GM19099 (cell line): ENCODE measurements around the gene ADD3.

Source experiments
- POLR2A ChIP-seq: IDR thresholded peaks from 3 replicates; pipeline ENCODE4 v1.6.1; 2011; ENCODE audit warnings: low read depth; ENCODE audit not compliant: insufficient read length; ENCODE audit errors: extremely low read depth

ADD3 gene

GRCh38 chr10:109991266-109991855 lies 16.4 kb upstream of the ADD3 start:
- no peak for TF ChIP-seq POLR2A

DNA sequence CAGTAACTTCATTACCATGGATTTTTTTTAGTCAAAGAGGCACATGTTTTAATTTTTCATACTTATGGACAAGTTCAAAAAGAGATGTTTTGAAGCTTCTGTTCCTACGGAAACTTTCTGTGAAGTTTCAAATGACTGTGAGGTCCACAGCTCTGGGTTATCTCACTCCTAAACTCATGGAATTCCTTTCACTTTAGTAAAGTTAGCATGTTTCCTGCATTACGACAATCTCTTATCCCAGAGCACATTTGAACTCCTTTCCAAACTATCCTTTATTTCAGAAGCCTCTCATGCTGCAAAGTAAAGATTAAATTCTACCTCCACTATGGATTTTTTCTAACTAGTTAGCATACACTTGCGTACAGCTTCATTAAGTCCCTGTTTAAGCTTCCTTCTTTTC lies 15.3 kb upstream of the ADD3 start:
- TF ChIP-seq POLR2A: no peak

- no peak for TF ChIP-seq POLR2A
Observed at GRCh38 chr10:109993551-109994330, 14.0 kb upstream of the ADD3 start.

DNA sequence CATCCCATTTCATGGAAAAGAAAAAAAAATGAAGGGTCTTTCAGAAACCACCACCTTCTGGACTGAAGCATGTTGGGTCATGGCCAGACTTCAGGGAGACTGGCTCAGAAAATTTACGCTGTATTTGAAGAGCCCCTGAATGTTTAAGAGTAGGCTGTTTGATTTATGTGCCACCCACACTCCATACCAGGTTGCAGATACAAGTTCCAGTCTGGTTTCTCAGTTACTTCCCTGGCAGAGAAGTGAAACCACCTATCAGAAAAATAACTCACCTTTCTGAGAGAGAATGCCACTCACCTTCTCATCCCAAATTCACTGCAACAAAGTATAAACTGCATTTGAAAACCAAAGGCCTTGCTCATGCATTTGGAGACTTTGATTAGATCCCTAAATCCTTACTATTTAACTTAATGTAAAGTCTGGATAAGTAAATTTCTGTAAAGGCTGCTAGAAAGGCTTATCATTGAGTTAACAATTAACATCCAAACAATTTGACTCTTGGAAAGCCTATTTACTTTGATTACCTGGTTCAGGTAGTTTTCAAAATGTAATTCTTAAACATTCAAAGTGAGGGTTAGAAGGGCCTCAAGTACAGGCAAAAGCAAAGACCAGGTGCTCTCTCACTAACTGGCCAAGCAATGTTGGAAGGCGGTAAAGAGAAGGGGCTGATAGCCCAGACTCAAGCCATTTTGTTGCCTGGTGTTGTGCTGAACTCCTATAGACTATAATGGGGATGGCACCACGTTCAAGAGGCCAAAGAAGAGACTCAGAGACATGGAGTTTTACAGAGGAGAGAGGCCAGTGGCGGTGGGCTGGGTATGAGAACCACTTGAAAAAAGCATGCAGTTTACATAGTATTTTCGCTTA lies 12.8 kb upstream of the ADD3 start:
- no peak for TF ChIP-seq POLR2A

- no peak for TF ChIP-seq POLR2A
Observed at GRCh38 chr10:109995595-109995994, 12.2 kb upstream of the ADD3 start.

- TF ChIP-seq POLR2A: no peak
Observed at GRCh38 chr10:109996225-109996624, 11.6 kb upstream of the ADD3 start.

- TF ChIP-seq POLR2A: no peak
Observed at GRCh38 chr10:109996766-109997171, 11.0 kb upstream of the ADD3 start.

DNA sequence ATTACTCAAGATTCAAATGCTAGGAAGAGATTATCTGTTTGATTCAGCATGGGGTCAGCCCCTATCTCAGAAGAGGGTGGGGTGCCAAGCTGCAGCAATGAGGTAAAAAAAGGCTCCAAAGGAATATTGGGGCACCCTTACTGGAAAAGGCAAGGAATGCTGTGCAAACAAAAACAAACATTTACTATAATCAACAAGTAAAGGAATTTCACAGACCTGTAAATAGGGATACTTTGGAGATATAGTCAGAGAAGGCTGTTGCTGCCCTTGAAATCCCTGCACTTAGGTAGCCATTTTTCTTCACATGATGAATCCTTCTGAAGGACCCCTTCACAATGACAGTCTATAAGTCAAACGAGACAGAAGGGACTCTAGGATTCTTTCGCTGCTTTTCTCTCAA lies 10.6 kb upstream of the ADD3 start:
- no peak for TF ChIP-seq POLR2A

- TF ChIP-seq POLR2A: no peak
Observed at GRCh38 chr10:109998513-109998912, 9.3 kb upstream of the ADD3 start.

DNA sequence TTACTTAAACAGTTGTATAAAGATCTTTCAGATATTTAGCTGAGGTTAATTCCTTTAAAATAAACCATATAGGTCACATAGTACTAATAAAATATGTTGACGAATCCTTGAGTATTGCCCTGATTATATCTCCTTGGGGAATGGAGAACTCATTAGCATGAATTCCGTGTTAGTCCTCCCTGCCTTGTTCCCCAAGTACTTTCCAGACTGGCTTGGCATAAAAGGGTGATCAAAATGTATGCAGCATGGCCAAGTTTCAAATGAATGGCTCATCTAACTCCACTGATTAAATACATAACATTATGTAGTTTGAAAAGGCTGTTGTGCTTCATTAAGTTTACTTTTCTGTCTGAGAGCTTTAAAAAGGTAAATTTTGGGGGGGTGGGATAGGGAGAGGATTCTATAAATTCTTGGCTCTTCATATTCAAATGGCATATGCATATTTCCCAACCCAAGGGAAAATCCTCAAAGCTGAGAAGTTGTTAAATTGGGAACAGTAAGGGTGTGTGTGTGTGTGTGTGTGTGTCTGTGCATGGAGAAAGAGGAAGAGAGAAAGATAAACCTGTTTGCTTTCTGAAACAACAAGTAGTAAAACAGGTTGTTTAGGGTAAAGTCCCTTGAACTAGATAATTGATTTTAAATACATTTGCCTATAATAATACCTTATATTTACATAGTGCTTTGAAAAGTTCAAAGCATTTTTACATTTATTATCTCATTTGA lies 4.8 kb upstream of the ADD3 start:
- no peak for TF ChIP-seq POLR2A

DNA sequence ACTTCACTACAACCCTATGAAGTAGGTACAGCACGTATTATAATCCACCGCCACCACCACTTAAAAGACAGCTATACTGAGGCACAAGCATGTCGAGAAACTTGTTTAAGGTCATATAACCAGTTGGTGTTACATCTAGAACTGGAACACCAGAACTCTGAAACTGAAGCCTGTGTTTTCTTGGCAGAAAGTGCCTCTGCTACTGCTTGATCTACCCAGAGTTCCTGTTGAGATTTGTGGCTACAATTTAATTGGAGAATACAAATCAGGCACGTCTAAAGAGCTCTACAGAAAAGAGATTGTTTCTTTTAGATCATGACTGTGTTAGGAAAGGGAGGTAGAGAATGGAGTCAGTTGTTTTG lies 4.3 kb upstream of the ADD3 start:
- TF ChIP-seq POLR2A: no peak

DNA sequence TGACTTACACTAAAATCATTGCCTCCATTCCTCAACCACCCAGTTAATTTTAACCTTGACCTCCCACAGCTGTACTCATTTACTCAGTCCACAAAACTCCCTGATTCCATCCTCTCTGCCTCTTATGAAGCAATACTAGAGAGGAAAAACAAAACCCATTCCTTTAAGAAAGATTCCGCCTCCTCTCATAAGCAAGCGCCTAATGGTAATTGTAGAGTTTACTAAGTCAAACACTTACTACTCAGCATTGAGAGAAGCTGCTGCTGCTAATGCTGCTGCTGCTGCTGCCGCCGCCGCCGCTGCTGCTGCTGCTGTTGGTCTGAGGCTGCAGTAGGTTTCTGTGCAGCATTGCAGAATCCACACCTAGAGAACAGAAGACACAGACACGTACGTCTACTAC lies 2.1 kb upstream of the ADD3 start:
- TF ChIP-seq POLR2A: no peak

- no peak for TF ChIP-seq POLR2A
Observed at GRCh38 chr10:110006358-110007160, 1.2 kb upstream of the ADD3 start.

DNA sequence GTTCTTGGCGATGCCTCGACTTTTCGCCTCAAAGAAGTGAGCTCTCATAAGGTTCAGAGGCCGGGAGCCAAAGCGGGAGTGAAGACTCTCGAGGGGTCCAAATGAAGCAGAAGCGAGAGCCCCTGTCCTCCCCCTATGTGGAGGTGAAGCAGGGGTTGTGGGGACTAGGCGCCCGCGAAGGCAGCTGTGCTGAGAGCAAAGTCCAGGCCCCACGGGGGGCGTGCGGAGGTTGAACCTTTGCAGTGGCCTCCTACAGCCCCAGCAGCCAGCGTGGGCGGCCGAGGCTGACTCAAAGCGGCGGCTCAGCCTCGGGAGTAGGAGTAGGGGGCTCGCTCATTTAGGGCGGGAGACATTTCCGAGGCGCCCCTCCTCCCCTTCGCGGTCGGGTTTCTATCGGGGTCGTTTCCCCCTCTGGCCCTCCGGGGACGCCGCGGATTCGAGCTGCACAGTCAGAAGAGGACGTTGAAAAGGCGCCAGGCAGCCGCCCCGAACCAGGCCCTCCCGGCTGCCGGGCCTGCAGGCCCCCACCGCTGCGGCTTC lies 553 bp upstream of the ADD3 start:
- TF ChIP-seq POLR2A: peak; percentile 39
